ENCODE data around the gene NCF2.
A peak's percentile ranks its signal among the peaks of the same experiment; 100 is the strongest.
"Not testable (repeated sequence)": the region's sequence is repeated elsewhere in the genome, so short reads cannot be mapped to it uniquely, and the experiment has no call there.

Gene NCF2, protein sequence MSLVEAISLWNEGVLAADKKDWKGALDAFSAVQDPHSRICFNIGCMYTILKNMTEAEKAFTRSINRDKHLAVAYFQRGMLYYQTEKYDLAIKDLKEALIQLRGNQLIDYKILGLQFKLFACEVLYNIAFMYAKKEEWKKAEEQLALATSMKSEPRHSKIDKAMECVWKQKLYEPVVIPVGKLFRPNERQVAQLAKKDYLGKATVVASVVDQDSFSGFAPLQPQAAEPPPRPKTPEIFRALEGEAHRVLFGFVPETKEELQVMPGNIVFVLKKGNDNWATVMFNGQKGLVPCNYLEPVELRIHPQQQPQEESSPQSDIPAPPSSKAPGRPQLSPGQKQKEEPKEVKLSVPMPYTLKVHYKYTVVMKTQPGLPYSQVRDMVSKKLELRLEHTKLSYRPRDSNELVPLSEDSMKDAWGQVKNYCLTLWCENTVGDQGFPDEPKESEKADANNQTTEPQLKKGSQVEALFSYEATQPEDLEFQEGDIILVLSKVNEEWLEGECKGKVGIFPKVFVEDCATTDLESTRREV

DNA sequence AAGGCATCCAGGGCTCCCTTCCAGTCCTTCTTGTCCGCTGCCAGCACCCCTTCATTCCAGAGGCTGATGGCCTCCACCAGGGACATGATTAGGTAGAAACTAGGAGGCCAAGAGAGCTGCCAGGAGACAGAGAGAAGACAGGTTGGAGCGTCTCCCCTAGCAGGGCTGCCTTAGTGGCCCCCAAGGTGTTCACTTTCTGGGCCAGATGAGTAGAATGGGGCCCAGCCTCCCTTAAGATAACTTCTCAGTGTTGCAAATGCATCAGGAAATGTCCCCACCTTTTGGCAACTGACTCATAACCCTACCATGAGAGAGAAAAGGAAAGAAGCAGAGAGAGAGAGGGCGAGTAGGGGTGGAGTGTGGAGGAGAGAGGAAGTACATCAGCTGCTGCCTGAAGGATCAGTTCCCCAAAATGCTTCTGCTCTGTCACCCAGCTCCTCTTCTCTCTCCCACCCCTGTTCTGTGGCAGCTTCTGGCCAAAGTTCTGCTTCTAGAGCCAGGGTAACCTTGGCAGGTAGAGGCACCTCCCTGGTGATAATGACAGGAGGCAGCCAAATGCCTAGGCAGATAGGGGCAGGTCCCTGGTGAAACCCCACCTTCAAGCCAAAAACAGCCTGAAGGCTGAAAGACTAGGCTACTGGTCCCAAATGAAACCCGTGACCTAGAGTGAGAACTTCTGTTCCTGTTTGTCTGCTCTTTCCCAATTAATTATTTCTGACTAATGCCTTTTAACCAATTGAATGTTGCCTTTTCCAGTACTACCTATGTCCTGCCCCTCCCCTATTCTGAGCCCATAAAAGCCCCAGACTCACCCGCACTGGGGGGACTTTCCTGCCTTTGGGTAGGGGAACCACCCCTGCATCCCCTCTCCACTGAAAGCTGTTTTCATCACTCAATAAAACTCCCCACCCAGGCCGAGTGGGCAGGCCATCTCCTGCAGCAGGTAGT is at the start of gene NCF2:
Gene NCF2 (minus strand): TSS at position 216 of the 948 bp plus-strand sequence. CDS start 130 bp downstream, at position 86.
- DNase-seq (ENCODE audit: low spot score) = no peak

DNA sequence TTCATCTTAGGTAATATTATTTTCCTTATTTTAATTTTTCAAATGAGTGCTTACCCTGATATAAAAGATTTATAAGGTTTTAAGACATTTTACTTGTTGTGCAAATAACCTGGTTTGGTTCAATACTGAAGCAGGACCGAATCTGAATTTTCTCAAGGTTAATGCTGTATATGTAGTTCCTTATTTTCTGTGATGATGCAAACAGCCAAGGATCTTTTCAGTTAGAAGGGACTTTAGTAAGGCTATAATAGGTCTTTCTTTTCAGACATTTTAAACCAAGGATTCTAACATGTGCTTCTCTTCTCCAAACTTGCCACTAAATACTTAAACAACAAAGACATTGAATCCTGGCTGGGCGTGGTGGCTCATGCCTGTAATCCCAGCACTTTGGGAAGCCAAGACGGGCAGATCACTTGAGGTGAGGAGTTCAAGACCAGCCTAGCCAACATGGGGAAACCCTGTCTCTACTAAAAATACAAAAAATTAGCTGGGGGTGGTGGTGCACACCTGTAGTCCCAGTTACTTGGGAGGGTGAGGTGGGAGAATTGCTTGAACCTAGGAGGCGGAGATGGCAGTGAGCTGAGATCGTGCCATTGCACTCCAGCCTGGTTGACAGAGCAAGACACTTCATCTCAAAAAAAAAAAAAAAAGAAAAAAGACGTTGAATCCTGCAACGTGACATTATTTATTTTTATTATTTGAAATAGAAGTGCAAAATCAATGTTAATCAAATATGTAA is 48.6 kb upstream of the NCF2 start:
- no peak for DNase-seq (ENCODE audit: low spot score)

GRCh38 chr1:183636783-183637182 is 46.5 kb upstream of the NCF2 start:
- DNase-seq (ENCODE audit: low spot score) = no peak

DNA sequence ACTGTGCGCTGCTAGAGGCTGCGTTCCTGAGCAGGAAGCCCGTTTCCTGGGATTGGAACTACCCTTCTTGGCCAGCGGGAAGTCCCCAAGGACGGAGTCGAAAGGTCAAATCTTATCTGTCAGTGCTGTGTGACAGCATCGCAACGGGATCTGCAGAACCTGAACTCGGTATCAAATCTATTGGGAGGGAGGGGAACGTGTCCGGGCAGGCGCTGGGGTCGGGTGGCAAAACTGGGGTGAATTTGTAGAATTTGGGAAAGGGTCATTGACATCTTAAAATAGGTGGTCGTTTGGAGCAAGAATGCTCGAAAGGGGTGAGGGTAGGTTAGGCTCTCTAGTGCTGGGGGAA is 46.0 kb upstream of the NCF2 start:
- DNase-seq (ENCODE audit: low spot score) = no peak

GRCh38 chr1:183635606-183636333 is 45.5 kb upstream of the NCF2 start, which contains the start of gene ARPC5:
Gene ARPC5 (minus strand): TSS chr1:183635783. CDS start chr1:183635659, 124 bp downstream.
- peak; percentile 97 for DNase-seq (ENCODE audit: low spot score)

- DNase-seq (ENCODE audit: low spot score) = peak; percentile 27
Measured at GRCh38 chr1:183635099-183635605, 44.9 kb upstream of the NCF2 start.

GRCh38 chr1:183634429-183635065 is 44.3 kb upstream of the NCF2 start:
- DNase-seq (ENCODE audit: low spot score) = no peak

DNA sequence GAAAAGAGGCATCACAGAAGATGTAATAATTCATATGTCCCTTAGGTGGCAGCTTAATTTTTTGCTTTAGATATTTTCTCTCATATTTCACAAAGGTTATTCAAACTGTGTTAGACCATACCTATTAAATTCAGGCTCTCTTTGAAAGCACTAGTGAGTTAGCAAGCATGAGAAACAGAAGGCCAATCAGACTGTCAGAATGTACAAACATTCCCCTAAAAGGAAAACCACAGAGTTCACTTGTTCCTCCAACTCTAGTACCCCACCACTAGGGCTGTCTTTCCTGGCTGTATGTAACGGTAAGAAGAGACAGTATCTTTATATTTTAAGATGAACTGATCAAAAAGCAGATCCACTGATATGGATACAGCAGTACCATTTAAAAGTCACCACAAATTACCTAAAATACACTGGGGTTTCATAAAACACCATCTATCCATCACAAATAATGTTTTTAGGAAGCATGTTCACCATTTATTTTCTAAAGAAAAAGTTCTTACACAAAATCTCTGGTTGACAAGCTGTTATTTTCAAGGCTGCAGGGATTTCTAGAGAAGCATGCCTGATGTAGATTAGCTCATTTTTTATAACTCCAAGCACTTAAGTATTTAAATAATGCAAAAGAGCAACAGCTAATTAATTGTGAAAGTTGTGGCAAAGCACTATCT is 43.6 kb upstream of the NCF2 start:
- DNase-seq (ENCODE audit: low spot score) = peak; percentile 58

DNA sequence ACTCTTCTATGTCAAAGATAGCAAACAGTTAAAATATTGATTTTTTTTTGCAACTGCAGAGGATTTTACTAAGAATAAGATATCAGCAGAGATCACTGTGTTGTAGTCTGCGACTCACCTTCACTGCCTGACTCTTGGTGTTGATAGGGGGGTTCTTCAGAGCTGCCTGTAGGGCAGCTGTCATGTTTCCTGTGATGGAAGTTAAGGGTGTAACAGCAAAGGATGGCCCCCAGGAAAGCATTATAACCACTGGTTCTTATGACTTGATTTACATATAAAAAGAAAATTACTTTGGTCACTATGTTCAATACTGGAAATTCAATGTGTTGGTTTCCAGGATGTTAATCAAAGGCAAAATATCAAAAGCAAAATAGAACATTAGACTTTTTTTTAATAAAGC is 42.7 kb upstream of the NCF2 start:
- DNase-seq (ENCODE audit: low spot score) = no peak

- peak; percentile 30 for DNase-seq (ENCODE audit: low spot score)
Measured at GRCh38 chr1:183632114-183632513, 41.9 kb upstream of the NCF2 start.

- DNase-seq (ENCODE audit: low spot score) = peak; percentile 29
Measured at GRCh38 chr1:183630748-183631147, 40.5 kb upstream of the NCF2 start.

- DNase-seq (ENCODE audit: low spot score) = no peak
Measured at GRCh38 chr1:183628537-183628936, 38.3 kb upstream of the NCF2 start.

- not testable (repeated sequence) for DNase-seq (ENCODE audit: low spot score)
Measured at GRCh38 chr1:183626236-183626635, 36.0 kb upstream of the NCF2 start.

DNA sequence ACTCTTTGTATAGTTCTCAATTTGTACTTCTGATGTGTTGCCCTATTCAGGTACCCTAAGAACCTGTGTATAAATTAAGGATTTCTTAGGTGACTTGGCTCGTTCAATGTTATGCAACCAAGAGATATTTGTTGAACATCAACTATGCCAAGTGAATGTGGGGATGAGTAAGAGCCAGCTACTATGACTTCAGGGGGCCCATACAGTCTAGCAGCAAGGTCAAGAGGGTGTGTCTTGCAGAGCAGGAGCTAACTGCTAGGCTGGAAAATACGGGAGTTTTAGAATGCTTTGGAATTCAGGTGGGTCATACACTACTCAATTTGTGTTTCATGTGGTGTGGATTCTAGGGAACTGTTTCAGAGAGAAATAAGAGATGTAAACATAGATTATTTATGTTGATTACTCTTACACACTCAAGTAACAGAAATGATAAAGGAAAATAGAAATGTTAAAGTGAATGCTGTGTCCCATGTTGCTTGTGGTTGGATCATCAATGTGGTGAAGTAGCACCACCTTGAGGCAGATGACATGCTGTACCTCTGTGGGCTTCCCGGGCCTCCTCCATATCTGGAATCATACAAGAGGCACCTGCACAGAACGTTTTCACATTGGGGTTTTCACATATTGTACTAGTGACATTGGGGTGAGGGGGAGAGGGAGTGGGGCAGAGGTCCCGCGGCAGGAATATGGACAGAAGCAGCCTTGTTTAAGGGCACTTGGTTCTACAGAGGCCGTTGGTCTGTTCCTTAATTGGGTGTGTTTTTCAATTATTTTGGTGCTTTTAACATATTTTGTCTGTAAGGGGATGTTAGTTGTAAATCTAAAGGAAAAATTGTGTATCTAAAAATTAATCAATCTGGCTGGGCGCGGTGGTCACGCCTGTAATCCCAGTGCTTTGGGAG is 32.9 kb upstream of the NCF2 start:
- peak; percentile 32 for DNase-seq (ENCODE audit: low spot score)

- no peak for DNase-seq (ENCODE audit: low spot score)
Measured at GRCh38 chr1:183622013-183622412, 31.8 kb upstream of the NCF2 start.

DNA sequence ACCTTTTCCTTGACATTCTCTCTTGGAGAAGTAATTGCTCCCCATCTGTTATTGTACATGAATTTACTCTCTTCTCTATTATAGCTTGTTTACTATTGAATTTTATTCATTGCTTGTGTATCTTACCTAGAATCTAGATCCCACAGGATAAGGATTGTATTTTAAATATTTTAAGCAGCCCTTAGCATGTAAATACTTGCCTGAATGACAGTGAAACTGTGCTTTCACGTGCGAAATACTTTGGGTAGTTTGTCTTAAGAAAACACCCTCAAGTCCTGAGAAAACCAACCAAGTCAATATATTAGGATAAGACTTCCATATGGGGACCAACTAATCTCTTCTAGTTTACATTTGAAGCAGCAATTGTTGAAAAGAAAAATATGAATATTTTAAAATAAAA is 30.1 kb upstream of the NCF2 start:
- no peak for DNase-seq (ENCODE audit: low spot score)

DNA sequence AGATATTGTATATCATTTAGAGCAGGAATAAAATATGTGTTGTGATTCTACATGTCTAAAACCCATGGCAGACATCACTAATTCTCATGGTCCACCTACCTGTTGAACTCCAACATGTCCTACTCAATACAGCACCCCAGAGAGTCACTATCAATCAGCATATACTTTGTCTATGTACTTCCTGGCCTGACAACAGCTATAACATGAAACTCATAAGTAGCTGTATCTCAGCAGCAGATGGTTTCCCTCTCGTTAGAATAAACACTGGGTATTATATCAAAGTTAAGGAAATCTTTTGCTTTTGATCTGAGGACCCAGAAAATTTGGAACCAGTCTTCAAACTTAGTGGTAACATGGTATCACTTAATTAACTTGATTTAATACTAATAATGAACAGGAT is 29.5 kb upstream of the NCF2 start:
- DNase-seq (ENCODE audit: low spot score) = no peak

DNA sequence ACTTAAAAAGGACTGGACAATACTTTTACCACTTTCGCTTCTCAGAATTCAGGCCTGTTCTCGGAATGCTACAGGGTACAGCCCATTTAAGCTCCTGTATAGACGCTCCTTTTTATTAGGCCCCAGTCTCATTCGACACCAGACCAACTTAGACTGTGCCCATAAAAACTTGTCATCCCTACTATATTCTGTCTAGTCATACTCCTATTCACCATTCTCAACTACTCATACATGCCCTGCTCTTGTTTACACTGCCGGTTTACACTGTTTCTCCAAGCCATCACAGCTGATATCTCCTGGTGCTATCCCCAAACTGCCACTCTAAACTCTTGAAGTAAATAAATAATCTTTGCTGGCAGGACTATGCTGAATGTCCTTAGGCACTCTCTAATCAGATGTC is 27.9 kb upstream of the NCF2 start:
- not testable (repeated sequence) for DNase-seq (ENCODE audit: low spot score)

DNA sequence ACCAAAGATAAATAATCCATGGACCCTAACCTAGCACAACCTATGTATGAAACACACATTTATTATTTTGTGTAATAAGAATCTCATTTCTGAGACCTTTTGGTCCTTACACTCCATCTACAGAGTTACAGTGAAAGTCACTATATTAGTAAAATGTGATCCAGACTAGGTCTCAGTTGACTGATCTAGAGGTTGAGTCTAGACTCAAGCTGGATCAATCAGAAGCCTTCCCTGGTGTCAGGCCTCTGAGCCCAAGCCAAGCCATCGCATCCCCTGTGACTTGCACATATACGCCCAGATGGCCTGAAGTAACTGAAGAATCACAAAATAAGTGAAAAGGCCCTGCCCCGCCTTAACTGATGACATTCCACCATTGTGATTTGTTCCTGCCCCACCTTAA is 22.7 kb upstream of the NCF2 start:
- DNase-seq (ENCODE audit: low spot score) = not testable (repeated sequence)
